ENCODE measurements around the gene MAP4K3.

GRCh38 chr2:39486071-39486470 is 49.0 kb upstream of the MAP4K3 start:
- TF ChIP-seq CTCF (IDR thresholded peaks at IDR 0.05) (no peak), POLR2A (IDR thresholded peaks at IDR 0.05) (no peak)

All from heart left ventricle (tissue), 13 donors.